DLD1 (cell line): Measurements from ENCODE around the gene UNC5B.

ENCODE experiments used
- in situ Hi-C: cut with HindIII; loops from 2 replicates; pipeline ENCODE4 v1.10.0; 2017; ENCODE audit warnings: low sequenced_read_pairs

The UNC5B gene

DNA sequence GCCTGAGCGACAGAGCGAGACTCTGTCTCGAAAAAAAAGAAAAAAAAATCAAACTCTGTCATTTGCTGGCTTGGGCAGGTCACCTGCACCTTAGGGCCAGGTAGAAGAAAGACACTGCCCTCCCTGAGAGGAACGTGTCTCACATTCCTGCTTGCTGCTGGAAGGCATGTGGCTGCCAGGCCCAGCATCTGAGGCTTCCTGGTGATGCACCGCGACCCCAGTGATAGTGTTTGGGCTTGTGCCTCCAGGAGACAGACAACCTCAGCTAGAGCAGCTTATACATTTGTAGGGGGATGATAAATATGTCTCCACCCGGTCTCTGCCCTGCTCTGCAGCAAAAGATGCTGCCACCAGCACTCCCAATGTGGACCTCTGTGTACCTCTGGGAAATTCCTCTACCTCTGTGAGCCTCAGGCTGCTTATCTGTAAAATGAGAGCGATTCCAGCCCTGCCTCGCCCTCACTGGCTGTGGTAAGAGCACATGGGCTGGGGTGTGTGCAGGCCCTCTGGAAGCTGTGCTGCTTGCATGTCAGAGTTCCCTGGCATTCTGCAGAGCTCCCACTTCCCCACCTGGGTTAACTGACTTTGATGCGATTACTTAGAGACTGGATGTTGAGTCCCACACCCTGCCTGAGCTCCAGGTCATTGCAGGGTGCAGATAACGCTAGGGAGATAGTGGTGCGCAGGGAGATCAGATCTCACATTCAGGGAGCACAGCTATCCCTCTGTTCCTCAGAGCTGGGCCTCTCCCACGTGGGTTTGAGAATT, 126.5 kb downstream of the UNC5B start:
- in situ Hi-C loops = no loop called here

- in situ Hi-C loops = no loop called here
These were observed 127.6 kb downstream of the UNC5B start for GRCh38 chr10:71339796-71340589.

GRCh38 chr10:71342573-71343391, 130.4 kb downstream of the UNC5B start:
- in situ Hi-C loops = no loop called here

DNA sequence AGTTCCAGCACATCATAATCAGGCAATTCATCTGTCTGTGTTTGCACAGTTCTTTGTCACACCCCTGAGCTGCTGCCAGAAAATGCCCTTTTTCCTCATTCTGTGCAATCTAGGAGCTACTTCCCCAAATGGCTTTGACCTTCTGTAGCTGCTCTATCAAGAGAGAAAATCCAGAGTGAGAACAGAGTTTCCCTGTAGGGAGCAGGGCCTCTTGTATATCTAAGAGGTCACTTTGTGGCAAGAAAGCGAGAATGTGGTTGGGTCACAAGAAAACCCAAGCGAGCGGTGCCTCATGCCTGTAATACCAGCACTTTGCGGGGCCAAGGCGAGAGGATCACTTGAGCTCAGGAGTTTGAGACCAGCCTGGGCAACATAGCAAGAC, 131.0 kb downstream of the UNC5B start:
- in situ Hi-C loops = no loop called here

DNA sequence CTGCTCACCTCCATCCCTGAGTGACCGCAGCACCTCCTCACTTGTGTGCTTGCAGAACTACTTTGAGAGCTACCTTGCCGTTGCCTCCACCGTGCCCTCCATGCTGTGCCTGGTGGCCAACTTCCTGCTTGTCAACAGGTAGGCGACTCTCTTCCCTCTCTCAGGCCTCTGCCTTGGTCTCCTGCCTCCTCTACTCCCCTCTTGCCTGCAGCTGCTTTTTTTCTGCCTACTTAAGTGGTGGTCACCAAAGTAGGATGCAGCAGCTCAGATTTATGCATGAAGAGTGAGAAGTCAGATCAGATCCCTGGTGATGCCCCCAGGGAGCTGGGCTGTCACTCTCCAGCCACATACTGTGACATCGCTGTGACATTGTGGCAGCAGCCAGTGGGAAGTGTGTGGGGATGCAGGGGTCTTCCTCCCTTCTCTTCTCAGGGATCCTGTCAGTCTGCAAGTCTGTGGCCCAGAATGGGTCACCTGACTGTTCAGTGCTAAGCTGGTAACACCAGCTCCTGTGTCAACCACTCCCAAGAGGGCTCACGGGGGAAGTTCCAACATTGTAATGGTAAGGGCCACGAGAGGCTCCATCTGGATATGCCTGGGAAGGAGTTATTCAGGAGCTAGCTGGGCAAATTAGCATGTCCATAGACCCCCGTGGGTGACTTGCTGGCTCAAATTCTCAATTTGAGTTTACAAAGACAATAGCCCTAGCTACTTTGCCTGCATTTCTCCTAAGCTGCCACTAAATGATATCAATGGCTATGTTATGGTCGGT, 132.0 kb downstream of the UNC5B start:
- in situ Hi-C loops = no loop called here

DNA sequence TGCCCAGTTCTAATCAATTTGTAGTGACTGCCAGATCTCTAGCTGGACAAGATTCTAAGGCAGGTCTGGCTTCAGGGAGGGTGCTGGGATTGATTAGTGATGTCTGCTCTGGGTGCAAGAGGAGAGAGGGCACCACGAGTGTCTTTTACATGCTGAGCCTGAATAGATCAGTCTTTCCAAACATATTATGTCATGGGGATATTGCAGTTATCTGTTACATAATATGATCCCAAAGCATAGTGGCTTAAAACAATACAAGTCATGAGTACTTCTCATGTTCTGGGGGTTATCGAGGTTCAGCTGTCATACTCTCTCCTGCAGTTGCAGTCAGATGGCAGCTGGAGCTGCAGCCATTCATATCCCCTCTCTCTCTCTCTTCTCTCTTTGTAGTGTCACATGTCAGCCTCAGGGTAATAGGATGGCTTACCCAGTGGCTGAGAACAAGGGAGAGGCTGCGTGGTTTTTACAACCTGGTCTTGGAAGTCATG, 132.7 kb downstream of the UNC5B start:
- in situ Hi-C loops = no loop called here

DNA sequence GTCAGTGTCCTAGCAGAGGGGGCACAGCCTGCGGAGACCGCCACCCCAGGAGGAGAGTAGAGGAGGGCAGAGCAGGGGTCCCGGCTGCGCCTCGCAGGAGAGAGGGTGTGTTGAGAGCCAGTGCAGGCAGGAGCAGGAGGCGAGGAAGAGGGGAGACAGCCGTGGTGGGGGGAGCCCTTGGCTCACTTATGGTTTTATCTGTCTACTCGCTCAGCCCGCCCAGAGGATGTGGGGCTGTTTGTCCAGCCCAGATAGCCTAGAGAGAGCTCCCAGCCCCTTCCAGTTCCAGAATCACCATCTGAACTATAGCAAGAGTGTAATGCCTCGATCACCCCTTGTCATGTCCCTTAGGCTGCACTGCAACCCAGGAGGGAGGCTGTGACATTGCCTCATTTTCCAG, 133.3 kb downstream of the UNC5B start:
- in situ Hi-C loops = no loop called here

GRCh38 chr10:71346731-71347130, 134.4 kb downstream of the UNC5B start:
- in situ Hi-C loops = no loop called here

DNA sequence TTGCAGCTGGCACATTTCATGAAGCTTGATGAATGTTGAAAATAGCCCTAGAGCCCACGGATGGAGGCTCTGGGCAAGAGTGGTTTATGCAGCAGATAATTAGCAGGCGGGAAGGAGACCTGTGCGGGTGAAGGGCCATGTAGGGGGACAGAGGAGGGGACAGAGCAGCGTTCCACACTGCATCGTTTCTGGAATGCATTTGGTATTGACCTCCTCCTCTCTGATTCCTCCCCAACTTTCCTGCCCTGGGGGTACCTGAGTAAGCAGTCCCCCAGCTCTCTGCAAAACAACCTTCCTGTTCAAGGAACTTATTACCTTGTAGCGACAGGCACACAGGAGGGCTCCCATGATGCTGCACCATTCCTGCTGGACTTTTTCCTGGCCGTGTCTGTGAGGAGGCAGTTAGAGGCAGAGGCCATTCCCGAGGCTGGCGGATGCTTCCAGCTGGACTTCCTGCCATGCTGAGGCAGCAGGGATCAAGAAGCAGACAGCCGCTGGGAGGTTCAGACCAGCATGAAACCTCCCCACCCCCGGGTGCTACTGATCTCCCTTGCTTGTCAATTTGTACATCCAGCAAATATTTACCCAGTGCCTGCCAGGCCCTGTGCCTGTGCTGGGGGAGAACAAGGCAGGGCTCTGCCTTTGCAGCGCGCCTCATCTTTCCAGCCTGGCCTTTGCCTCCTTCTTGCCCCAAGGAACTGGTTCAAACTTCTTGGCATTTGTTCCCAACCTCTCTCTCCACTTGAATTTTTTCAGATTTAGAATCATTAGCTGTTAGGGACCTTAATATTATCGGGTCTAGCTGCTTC, 135.4 kb downstream of the UNC5B start:
- in situ Hi-C loops = no loop called here

DNA sequence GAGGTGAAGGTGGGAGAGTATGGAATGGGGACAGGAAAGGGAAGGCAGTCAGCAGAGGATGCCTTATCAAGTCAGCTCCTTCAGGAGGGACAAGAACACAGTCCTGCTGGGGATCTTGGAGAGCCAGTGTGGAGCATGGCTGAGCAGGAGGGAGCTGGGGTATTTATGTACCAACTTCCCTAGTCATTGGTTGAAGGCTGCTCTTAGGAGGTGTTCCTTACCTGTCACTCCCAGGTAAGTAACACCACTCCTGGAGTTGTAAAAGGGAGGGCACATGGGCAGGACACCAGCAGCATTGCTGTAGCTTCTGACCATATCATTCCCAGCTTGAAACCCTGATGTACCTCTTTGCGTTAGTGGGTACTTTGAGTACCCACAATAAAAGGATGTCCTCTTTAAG, 136.5 kb downstream of the UNC5B start:
- in situ Hi-C loops = no loop called here

- in situ Hi-C loops = no loop called here
These were observed 137.0 kb downstream of the UNC5B start for GRCh38 chr10:71349406-71349805.

DNA sequence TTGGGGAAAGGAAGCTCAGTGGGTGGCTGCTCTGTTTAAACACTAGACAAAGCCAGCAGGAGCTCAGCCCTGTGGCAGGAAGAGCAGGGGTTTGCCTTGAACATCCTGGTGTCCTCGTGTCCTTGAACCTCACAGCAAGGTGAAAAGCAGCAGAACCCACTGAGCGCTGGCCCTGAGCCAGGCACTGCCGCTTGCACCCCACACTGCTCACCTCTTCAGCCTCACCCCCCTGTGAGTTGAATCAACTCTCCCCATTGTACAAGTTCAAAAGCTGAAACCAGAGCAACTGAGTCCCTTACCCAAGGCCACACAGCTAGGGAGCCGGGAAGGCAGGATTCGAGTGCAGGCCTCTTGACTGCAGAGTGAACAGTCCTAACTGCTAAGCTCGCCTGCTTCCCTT, 138.7 kb downstream of the UNC5B start:
- in situ Hi-C loops = no loop called here

GRCh38 chr10:71351628-71352319, 139.4 kb downstream of the UNC5B start:
- in situ Hi-C loops = no loop called here
